ENCODE results near the gene C10orf95.

Gene C10orf95

GRCh38 chr10:102419269-102420180, 31.8 kb downstream of the C10orf95 start:
- H3K27ac ChIP-seq, result peak overlapping the region; percentile 87
- DNase-seq (ENCODE audit: low read depth, low spot score), result no peak

- H3K27ac ChIP-seq, result no peak within 1 kb of the TSS
- no peak for DNase-seq (ENCODE audit: low read depth, low spot score)
These were observed 32.6 kb downstream of the C10orf95 start, which contains the start of gene PSD for GRCh38 chr10:102418622-102419268. TSS of gene PSD (minus strand) at chr10:102418785. CDS start at chr10:102417038, 1,747 bp downstream.

GRCh38 chr10:102416695-102417094, 34.6 kb downstream of the C10orf95 start:
- DNase-seq (ENCODE audit: low read depth, low spot score), result no peak
- H3K27ac ChIP-seq, result no peak overlapping the region

- no peak overlapping the region for H3K27ac ChIP-seq
- DNase-seq (ENCODE audit: low read depth, low spot score), result no peak
These were observed 35.1 kb downstream of the C10orf95 start for GRCh38 chr10:102416283-102416682.

GRCh38 chr10:102414749-102415148, 36.6 kb downstream of the C10orf95 start:
- no peak for DNase-seq (ENCODE audit: low read depth, low spot score)
- no peak overlapping the region for H3K27ac ChIP-seq

- H3K27ac ChIP-seq, result no peak overlapping the region
- DNase-seq (ENCODE audit: low read depth, low spot score), result no peak
These were observed 37.4 kb downstream of the C10orf95 start for GRCh38 chr10:102413806-102414561.

- DNase-seq (ENCODE audit: low read depth, low spot score), result no peak
These were observed 38.2 kb downstream of the C10orf95 start for GRCh38 chr10:102413053-102413705.

GRCh38 chr10:102412293-102412692, 39.0 kb downstream of the C10orf95 start:
- H3K27ac ChIP-seq, result no peak overlapping the region
- DNase-seq (ENCODE audit: low read depth, low spot score), result no peak

More at GRCh38 chr10:102413053-102413705, 38.2 kb downstream of the C10orf95 start:
- no peak overlapping the region for H3K27ac ChIP-seq

- H3K27ac ChIP-seq, result no peak overlapping the region
- no peak for DNase-seq (ENCODE audit: low read depth, low spot score)
These were observed 39.7 kb downstream of the C10orf95 start for GRCh38 chr10:102411341-102412255.

GRCh38 chr10:102410429-102411073, 40.8 kb downstream of the C10orf95 start:
- no peak overlapping the region for H3K27ac ChIP-seq
- no peak for DNase-seq (ENCODE audit: low read depth, low spot score)

- H3K27ac ChIP-seq, result no peak overlapping the region
- DNase-seq (ENCODE audit: low read depth, low spot score), result no peak
These were observed 41.5 kb downstream of the C10orf95 start for GRCh38 chr10:102409604-102410428.

GRCh38 chr10:102408728-102409603, 42.4 kb downstream of the C10orf95 start:
- no peak for DNase-seq (ENCODE audit: low read depth, low spot score)
- no peak overlapping the region for H3K27ac ChIP-seq

- no peak overlapping the region for H3K27ac ChIP-seq
- no peak for DNase-seq (ENCODE audit: low read depth, low spot score)
These were observed 43.1 kb downstream of the C10orf95 start for GRCh38 chr10:102408131-102408727.

GRCh38 chr10:102407425-102408130, 43.8 kb downstream of the C10orf95 start:
- no peak overlapping the region for H3K27ac ChIP-seq
- no peak for DNase-seq (ENCODE audit: low read depth, low spot score)

- DNase-seq (ENCODE audit: low read depth, low spot score), result no peak
- no peak overlapping the region for H3K27ac ChIP-seq
These were observed 44.5 kb downstream of the C10orf95 start for GRCh38 chr10:102406815-102407214.

- H3K27ac ChIP-seq, result no peak overlapping the region
- no peak for DNase-seq (ENCODE audit: low read depth, low spot score)
These were observed 45.7 kb downstream of the C10orf95 start for GRCh38 chr10:102405632-102406031.
